SU-DHL-6 (cell line): ENCODE results near the gene PGM2.

ENCODE experiments used
- H2AFZ ChIP-seq: fragments of 200-600 bp; sonication (generic); 2 replicates; pipeline ENCODE4 v1.6.1; 2014; ENCODE audit warnings: low read depth, mild to moderate bottlenecking, moderate library complexity, mixed read lengths, antibody characterized with exemption, low read length; ENCODE audit not compliant: severe bottlenecking
- H3F3A ChIP-seq: fragments of 200-600 bp; shearing (Covaris generic); 2 replicates; pipeline ENCODE4 v1.6.0; 2016; ENCODE audit warnings: antibody characterized with exemption, mild to moderate bottlenecking; ENCODE audit not compliant: insufficient read depth
- H3K27ac ChIP-seq: fragments of 200-600 bp; sonication (generic); 2 replicates; pipeline ENCODE4 v1.5.1; 2016; ENCODE audit warnings: low read depth, mild to moderate bottlenecking, low read length, moderate library complexity, mixed read lengths
- H3K27me3 ChIP-seq: fragments of 200-600 bp; sonication (generic), shearing (Covaris generic); 2 replicates; pipeline ENCODE4 v1.6.0; 2014; ENCODE audit warnings: mild to moderate bottlenecking, low read length
- H3K36me3 ChIP-seq: fragments of 200-600 bp; sonication (generic); 2 replicates; pipeline ENCODE4 v1.6.1; 2014; ENCODE audit warnings: mild to moderate bottlenecking, low read length, mixed read lengths
- H3K4me2 ChIP-seq: fragments of 300-600, 200-600 bp; shearing (Covaris generic), sonication (generic); 2 replicates; pipeline ENCODE4 v1.6.0; 2014; ENCODE audit warnings: low read length, low read depth, mild to moderate bottlenecking; ENCODE audit not compliant: poor library complexity, severe bottlenecking
- H3K4me3 ChIP-seq: fragments of 200-600 bp; sonication (generic); 2 replicates; pipeline ENCODE4 v1.5.1; 2014; ENCODE audit warnings: antibody characterized with exemption, low read length, mild to moderate bottlenecking, mixed read lengths; ENCODE audit not compliant: insufficient read depth, poor library complexity, severe bottlenecking
- H3K79me2 ChIP-seq: fragments of 200-600 bp; sonication (generic); 2 replicates; pipeline ENCODE4 v1.6.1; 2014; ENCODE audit warnings: mild to moderate bottlenecking, low read length, moderate library complexity; ENCODE audit not compliant: insufficient read depth
- H3K9ac ChIP-seq: fragments of 200-600 bp; sonication (generic); 2 replicates; pipeline ENCODE4 v1.7.0; 2014; ENCODE audit warnings: mild to moderate bottlenecking, low read length
- H3K9me2 ChIP-seq: fragments of 200-600 bp; sonication (generic); replicated peaks from 2 replicates; pipeline ENCODE4 v1.6.1; 2014; ENCODE audit warnings: low read length; ENCODE audit not compliant: insufficient read depth
- H3K9me3 ChIP-seq: fragments of 200-600 bp; sonication (generic); 2 replicates; pipeline ENCODE4 v1.6.1; 2014; ENCODE audit warnings: low read length, mixed read lengths; ENCODE audit not compliant: insufficient read depth
- H4K20me1 ChIP-seq: fragments of 200-600 bp; sonication (generic); 2 replicates; pipeline ENCODE4 v1.6.1; 2014; ENCODE audit warnings: low read depth, mild to moderate bottlenecking, antibody characterized with exemption, low read length, moderate library complexity, mixed read lengths
- EZH2phosphoT487 ChIP-seq: fragments of 200-600 bp; sonication (generic), shearing (Covaris generic); conservative IDR thresholded peaks from 2 replicates; pipeline ENCODE4 v1.6.1; 2018; ENCODE audit warnings: mild to moderate bottlenecking, antibody characterized with exemption, low read length, moderate library complexity, mixed read lengths
- TF ChIP-seq, protein P1 (sequence below): fragments of 200-600 bp; sonication (generic); IDR thresholded peaks from one replicate; pipeline ENCODE4 v1.5.1; 2017; ENCODE audit warnings: antibody characterized with exemption, mild to moderate bottlenecking, low read length, moderate library complexity; ENCODE audit not compliant: insufficient read depth, poor library complexity, severe bottlenecking

The PGM2 gene

DNA sequence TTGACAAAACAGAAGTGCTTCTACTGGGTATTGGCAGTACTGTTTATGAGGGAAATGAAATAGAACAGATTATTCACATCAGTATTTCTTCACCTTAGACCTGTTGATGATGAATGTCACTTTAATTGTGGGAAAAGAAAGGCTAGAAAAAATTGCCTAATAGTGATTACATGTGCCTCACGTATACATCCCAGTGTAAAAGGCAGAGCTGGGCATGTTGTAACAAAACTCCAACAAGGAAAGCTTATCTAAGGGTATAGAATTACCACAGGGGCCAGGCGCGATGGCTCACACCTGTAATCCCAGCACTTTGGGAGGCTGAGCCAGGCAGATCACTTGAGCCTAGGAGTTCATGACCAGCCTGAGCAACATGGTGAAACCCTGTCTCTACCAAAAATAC, 4.2 kb downstream of the PGM2 start:
- TF ChIP-seq EZH2phosphoT487: no peak
- TF ChIP-seq, protein P1, sequence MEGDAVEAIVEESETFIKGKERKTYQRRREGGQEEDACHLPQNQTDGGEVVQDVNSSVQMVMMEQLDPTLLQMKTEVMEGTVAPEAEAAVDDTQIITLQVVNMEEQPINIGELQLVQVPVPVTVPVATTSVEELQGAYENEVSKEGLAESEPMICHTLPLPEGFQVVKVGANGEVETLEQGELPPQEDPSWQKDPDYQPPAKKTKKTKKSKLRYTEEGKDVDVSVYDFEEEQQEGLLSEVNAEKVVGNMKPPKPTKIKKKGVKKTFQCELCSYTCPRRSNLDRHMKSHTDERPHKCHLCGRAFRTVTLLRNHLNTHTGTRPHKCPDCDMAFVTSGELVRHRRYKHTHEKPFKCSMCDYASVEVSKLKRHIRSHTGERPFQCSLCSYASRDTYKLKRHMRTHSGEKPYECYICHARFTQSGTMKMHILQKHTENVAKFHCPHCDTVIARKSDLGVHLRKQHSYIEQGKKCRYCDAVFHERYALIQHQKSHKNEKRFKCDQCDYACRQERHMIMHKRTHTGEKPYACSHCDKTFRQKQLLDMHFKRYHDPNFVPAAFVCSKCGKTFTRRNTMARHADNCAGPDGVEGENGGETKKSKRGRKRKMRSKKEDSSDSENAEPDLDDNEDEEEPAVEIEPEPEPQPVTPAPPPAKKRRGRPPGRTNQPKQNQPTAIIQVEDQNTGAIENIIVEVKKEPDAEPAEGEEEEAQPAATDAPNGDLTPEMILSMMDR: no peak
- Histone ChIP-seq H3K4me3 (no peak overlapping the region), H3K27ac (no peak overlapping the region), H3K36me3 (no peaks in the 10 kb centered on the region), H3K4me2 (no peak overlapping the region), H3F3A (no peaks in the 10 kb centered on the region), H3K27me3 (no peaks in the 10 kb centered on the region), H2AFZ (no peak overlapping the region), H3K9ac (no peak overlapping the region), H3K79me2 (0 out of 2 replicates have a peak, but pooled peaks cover 5% of the 10 kb centered on the region), H4K20me1 (no peaks in the 10 kb centered on the region; the same call in 1 of the 2 replicates), H3K9me2 (no peaks in the 10 kb centered on the region), H3K9me3 (no peaks in the 10 kb centered on the region)

DNA sequence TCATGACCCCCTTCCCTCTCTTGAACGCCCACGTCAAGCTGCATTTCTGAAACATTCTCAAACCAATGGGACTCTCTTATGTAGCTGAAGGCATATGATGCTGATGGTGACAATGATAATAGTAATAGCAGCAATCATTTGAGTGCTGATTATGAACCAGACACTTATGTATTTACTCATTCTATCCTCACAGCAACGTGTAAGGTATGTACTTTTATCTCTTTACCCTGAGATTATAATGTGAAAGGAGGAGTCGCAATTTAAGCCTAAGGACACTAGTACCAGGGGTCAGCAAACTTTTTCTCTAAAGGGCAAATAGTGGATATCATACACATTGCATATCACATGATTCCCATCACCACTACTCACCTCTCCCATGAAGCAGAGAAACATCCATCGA, 8.5 kb downstream of the PGM2 start:
- Histone ChIP-seq H3K4me2 (no peak overlapping the region), H3K79me2 (no peaks in the 10 kb centered on the region), H3K27me3 (no peaks in the 10 kb centered on the region), H3K9me2 (no peaks in the 10 kb centered on the region), H2AFZ (no peak overlapping the region), H4K20me1 (no peaks in the 10 kb centered on the region), H3K9me3 (no peaks in the 10 kb centered on the region), H3F3A (no peaks in the 10 kb centered on the region), H3K27ac (no peak overlapping the region), H3K36me3 (no peaks in the 10 kb centered on the region), H3K4me3 (no peak overlapping the region), H3K9ac (no peak overlapping the region)
- TF ChIP-seq, protein P1: no peak
- no peak for TF ChIP-seq EZH2phosphoT487

DNA sequence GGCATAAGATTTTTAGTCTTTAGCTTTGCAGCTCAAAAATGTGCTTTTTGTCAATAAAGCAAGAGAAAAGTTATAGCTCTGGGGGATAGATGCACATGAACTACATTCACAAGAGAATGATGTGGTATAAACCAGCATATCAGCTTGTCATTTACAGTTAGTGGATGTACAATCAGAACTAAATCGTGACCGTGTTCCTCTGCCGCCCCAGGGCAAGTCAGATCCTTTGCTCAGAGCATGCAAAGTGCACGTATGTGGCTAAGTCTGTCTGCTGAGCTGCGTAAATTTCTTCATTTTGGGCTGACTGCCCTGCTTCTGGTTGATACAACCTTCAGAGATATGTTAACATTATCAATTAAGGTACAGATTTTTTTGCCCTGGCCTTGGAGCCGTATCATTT, 9.3 kb downstream of the PGM2 start:
- no peak overlapping the region for H3K9ac ChIP-seq
- H4K20me1 ChIP-seq: no peaks in the 10 kb centered on the region
- H3K36me3 ChIP-seq: no peaks in the 10 kb centered on the region
- no peak overlapping the region for H2AFZ ChIP-seq
- H3K9me2 ChIP-seq: no peaks in the 10 kb centered on the region
- H3K9me3 ChIP-seq: no peaks in the 10 kb centered on the region
- H3K4me3 ChIP-seq: no peak overlapping the region
- no peak for TF ChIP-seq EZH2phosphoT487
- TF ChIP-seq, protein P1: no peak
- H3K4me2 ChIP-seq: no peak overlapping the region
- no peak overlapping the region for H3K27ac ChIP-seq
- no peaks in the 10 kb centered on the region for H3F3A ChIP-seq
- no peaks in the 10 kb centered on the region for H3K79me2 ChIP-seq
- H3K27me3 ChIP-seq: no peaks in the 10 kb centered on the region

DNA sequence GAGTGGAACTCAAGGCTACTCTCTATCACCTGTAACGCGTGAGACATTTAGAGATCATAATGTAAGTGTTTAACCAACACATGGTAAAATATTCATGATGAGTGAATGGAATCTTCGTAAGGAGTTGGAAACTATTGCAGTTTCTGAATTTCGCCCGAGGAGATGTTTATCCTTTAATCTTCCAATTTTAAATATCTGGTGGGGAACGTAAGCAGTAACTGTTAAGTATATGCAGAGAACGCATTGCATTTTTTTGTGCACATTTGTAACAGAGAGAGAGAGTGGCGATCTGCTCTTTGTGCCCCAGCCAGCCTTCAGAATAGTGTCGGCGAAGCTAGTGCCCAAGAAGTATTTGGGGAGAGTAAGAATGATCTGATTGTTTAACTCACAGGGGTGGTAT, 9.8 kb downstream of the PGM2 start:
- Histone ChIP-seq H3K9ac (no peak overlapping the region), H4K20me1 (no peaks in the 10 kb centered on the region), H3K4me3 (no peak overlapping the region), H3K27ac (no peak overlapping the region), H3K36me3 (no peaks in the 10 kb centered on the region), H2AFZ (no peak overlapping the region), H3K9me2 (no peaks in the 10 kb centered on the region), H3F3A (no peaks in the 10 kb centered on the region), H3K79me2 (no peaks in the 10 kb centered on the region), H3K4me2 (no peak overlapping the region), H3K27me3 (no peaks in the 10 kb centered on the region), H3K9me3 (no peaks in the 10 kb centered on the region)
- no peak for TF ChIP-seq EZH2phosphoT487
- TF ChIP-seq, protein P1: no peak
